HepG2 (cell line): ENCODE results near the gene PTPRU. TPM values are rescaled to one million over a fixed set of nuclear protein-coding genes. Genes with fewer than 3 reads are reported as not detected.

Experiments used
- ATAC-seq: fragments of 200-7000 bp; cut with Tn5 transposase; 3 replicates; pipeline ENCODE4 v1.9.1; 2020; ENCODE audit warnings: mild to moderate bottlenecking, moderate library complexity
- BruUV-seq: library from RNA; stranded (reverse); fragments of 400-500 nt; replicated peaks from 2 replicates; lab custom pipeline; 2021; lab: Mats Ljungman, UMichigan
- CTCF ChIA-PET: fragments of 300-600 bp; formaldehyde crosslinking; extraction: SDS; loops from one replicate; lab custom pipeline; 2021; ENCODE audit warnings: low total read pairs, inconsistent platforms, low intra/inter-chr PET ratio; lab: Yijun Ruan, JAX
- POLR2A ChIA-PET: fragments of 350-600 bp; sonication (Branson Sonifier 250); formaldehyde crosslinking; loops from one replicate; lab custom pipeline; 2020; ENCODE audit warnings: antibody characterized with exemption, inconsistent platforms; lab: Yijun Ruan, JAX
- DNase-seq: peaks from one replicate; pipeline ENCODE4 v3.0.0-alpha.2; 2015; ENCODE audit warnings: low spot score
- FAIRE-seq: peaks from 3 replicates; lab custom pipeline; 2011; peaks lifted over from hg19 to GRCh38; lab: Jason Lieb, UNC
- H2AFZ ChIP-seq: one replicate; pipeline ENCODE4 v1.6.1; 2011; ENCODE audit warnings: low read length, inconsistent platforms
- H3K27ac ChIP-seq: fragments of 300-600 bp; 3 replicates; pipeline ENCODE4 v1.8.0; 2011; ENCODE audit warnings: mixed run types, mild to moderate bottlenecking, mixed read lengths, low read length, inconsistent platforms; ENCODE audit not compliant: insufficient read depth; ENCODE audit errors: extremely low read length
- H3K27me3 ChIP-seq, 2 experiments: fragments of 200-600 bp in 1 of 2; 2 replicates in 1 of 2; 3 replicates in 1 of 2; pipeline versions ENCODE4 v1.6.0 to v1.8.0; 2011; ENCODE audit warnings: low read length in 2 of 2, mild to moderate bottlenecking in 2 of 2, moderate library complexity in 2 of 2, inconsistent platforms in 1 of 2; ENCODE audit not compliant: insufficient read depth in 2 of 2, control insufficient read depth in 1 of 2
- H3K36me3 ChIP-seq, 2 experiments: fragments of 200-600 bp in 1 of 2; replicated peaks in 1 of 2; 2 replicates in 1 of 2; 3 replicates in 1 of 2; pipeline versions ENCODE4 v1.5.1 to v1.8.0; 2011; ENCODE audit warnings: low read length in 2 of 2, inconsistent platforms in 1 of 2; ENCODE audit not compliant: insufficient read depth in 2 of 2, control insufficient read depth in 1 of 2
- H3K4me1 ChIP-seq: 2 replicates; pipeline ENCODE4 v1.5.1; 2012; ENCODE audit warnings: low read length, inconsistent platforms; ENCODE audit not compliant: insufficient read depth
- H3K4me2 ChIP-seq: 2 replicates; pipeline ENCODE4 v1.6.0; 2011; ENCODE audit warnings: low read depth, low read length, inconsistent platforms
- H3K4me3 ChIP-seq, 3 experiments: fragments of 200-600 bp in 1 of 3; sonication (generic), shearing (Covaris generic) in 1 of 3; replicated peaks in 1 of 3; 2 replicates each; pipeline ENCODE4 v1.5.1; 2011 to 2016; ENCODE audit warnings: low read length in 3 of 3, inconsistent platforms in 2 of 3, low read depth in 2 of 3, mild to moderate bottlenecking in 2 of 3, control low read depth in 1 of 3, mixed read lengths in 1 of 3; ENCODE audit not compliant: insufficient read depth in 1 of 3
- H3K79me2 ChIP-seq: one replicate; pipeline ENCODE4 v1.6.1; 2011; ENCODE audit warnings: low read length, inconsistent platforms; ENCODE audit not compliant: insufficient read depth
- H3K9ac ChIP-seq: 2 replicates; pipeline ENCODE4 v1.6.0; 2011; ENCODE audit warnings: mild to moderate bottlenecking, low read depth, low read length, inconsistent platforms; ENCODE audit not compliant: insufficient read depth
- H3K9me3 ChIP-seq: 2 replicates; pipeline ENCODE4 v1.5.1; 2012; ENCODE audit warnings: mild to moderate bottlenecking, low read length
- H4K20me1 ChIP-seq: 2 replicates; pipeline ENCODE4 v1.6.0; 2011; ENCODE audit warnings: inconsistent platforms, mild to moderate bottlenecking, low read length, moderate library complexity; ENCODE audit not compliant: insufficient read depth
- CHD2 ChIP-seq: IDR thresholded peaks from 2 replicates; pipeline ENCODE4 v1.6.1; 2011; ENCODE audit warnings: low read depth, low read length, improper control_type of control experiment
- ELF1 ChIP-seq: sonication (generic); formaldehyde crosslinking; IDR thresholded peaks from 2 replicates; pipeline ENCODE4 v1.4.0; 2020; ENCODE audit warnings: missing genetic modification reagents
- NR2F2 ChIP-seq: IDR thresholded peaks from 2 replicates; pipeline ENCODE4 v1.6.1; 2012; ENCODE audit warnings: low read depth, inconsistent platforms, borderline replicate concordance
- RARG ChIP-seq: sonication (generic); formaldehyde crosslinking; IDR thresholded peaks from 2 replicates; pipeline ENCODE4 v1.4.0; 2020; ENCODE audit warnings: low read depth, mild to moderate bottlenecking, missing genetic modification reagents
- RFXANK ChIP-seq: IDR thresholded peaks from 2 replicates; pipeline ENCODE4 v1.6.1; 2016
- SMAD9 ChIP-seq: sonication (generic); formaldehyde crosslinking; IDR thresholded peaks from 2 replicates; pipeline ENCODE4 v1.5.1; 2020; ENCODE audit warnings: mild to moderate bottlenecking, missing genetic modification reagents
- SNAPC4 ChIP-seq: sonication (generic); formaldehyde crosslinking; IDR thresholded peaks from 2 replicates; pipeline ENCODE4 v1.4.0; 2020; ENCODE audit warnings: mild to moderate bottlenecking, missing genetic modification reagents
- SOX5 ChIP-seq: IDR thresholded peaks from 2 replicates; pipeline ENCODE4 v1.6.1; 2016; ENCODE audit warnings: borderline replicate concordance
- SRF ChIP-seq: IDR thresholded peaks from 2 replicates; pipeline ENCODE4 v1.6.1; 2011; ENCODE audit warnings: mild to moderate bottlenecking, low read depth, low read length, moderate library complexity
- TCF7 ChIP-seq: sonication (generic); IDR thresholded peaks from 2 replicates; pipeline ENCODE4 v1.6.1; 2016; ENCODE audit warnings: antibody characterized with exemption, low read depth
- ZFP62 ChIP-seq: sonication (generic); formaldehyde crosslinking; IDR thresholded peaks from 2 replicates; pipeline ENCODE4 v1.4.0; 2020; ENCODE audit warnings: missing genetic modification reagents
- ZNF121 ChIP-seq: sonication (generic); formaldehyde crosslinking; IDR thresholded peaks from 2 replicates; pipeline ENCODE4 v1.5.0; 2020; ENCODE audit warnings: mild to moderate bottlenecking, missing genetic modification reagents
- WGBS: methylation state at CpG from one replicate; pipeline ENCODE4 v1.1.6; 2017; ENCODE audit warnings: low lambda C conversion rate; 5-methylcytosine and 5-hydroxymethylcytosine counted together
- in situ Hi-C: cut with HindIII; loops from 2 replicates; pipeline ENCODE4 v1.10.0; 2017; ENCODE audit warnings: low pct_unique_long_range_greater_than_20kb; ENCODE audit not compliant: extremely low pct_ligation_motif_present
- intact Hi-C: fragments of 100-400 bp; cut with micrococcal nuclease; formaldehyde crosslinking; loops from one replicate; pipeline ENCODE4 v1.10.0; 2022; ENCODE audit not compliant: unreplicated experiment
- polyA plus RNA-seq, 8 experiments: library from polyadenylated mRNA; depleted of rRNA in 3 of 8; stranded (reverse) in 7 of 8; unstranded in 1 of 8; fragments of >200 nt; fragmentation: Illumina TruSeq in 4 of 8; extraction: Trizol in 4 of 8; gene quantifications; 2 replicates each; pipeline versions ENCODE4 v1.2.1 to v1.2.3, GENCODE V29; 2011 to 2016; ENCODE audit warnings: low read depth in 4 of 8, missing spikeins in 1 of 8, mixed read lengths in 1 of 8; ENCODE audit not compliant: insufficient read depth in 1 of 8
- total RNA-seq, 5 experiments: library from RNA; depleted of rRNA; stranded (reverse); fragments of >200 nt; fragmentation: Illumina TruSeq; extraction: Trizol; gene quantifications; 2 replicates each; pipeline ENCODE4 v1.2.3, GENCODE V29; 2016; ENCODE audit warnings: low read depth in 1 of 5
- TF ChIP-seq, protein P1 (sequence below): sonication (generic); formaldehyde crosslinking; IDR thresholded peaks from 2 replicates; pipeline ENCODE4 v1.5.1; 2020; ENCODE audit warnings: mild to moderate bottlenecking, missing genetic modification reagents, borderline replicate concordance
- TF ChIP-seq, protein P2 (sequence below): sonication (generic); formaldehyde crosslinking; IDR thresholded peaks from 2 replicates; pipeline ENCODE4 v1.9.0; 2021; ENCODE audit warnings: missing genetic modification reagents, mild to moderate bottlenecking, borderline replicate concordance

The PTPRU gene
- total and polyA plus RNA-seq, 2 of the 13 experiments (the other 11 are each of a cell fraction or from before 2014, with no cell fraction given) = 21.6 to 22.3 TPM

DNA sequence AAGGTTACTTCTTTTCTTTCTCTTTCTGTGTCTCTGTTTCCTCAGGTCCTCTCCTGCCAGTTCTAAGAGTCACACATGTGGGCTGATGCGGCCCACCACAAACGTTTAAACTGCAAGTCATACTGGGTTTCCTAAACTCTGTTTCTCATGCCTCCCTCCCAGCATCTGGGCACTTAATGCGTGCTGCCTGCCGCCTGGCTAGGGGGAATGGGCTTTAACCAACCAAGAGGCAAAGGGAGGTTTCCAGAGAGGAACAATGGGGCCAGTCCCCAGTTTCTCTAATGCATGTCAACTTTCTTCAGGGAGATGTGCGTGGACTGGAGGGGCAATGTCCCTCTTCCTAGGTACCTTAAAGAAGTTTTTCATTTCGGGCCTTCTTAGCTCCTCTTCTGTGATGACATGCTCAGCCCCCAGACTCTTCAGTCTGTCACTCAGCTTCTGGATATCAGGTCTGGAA is 34.7 kb upstream of the PTPRU start (continued):
- TF ChIP-seq, protein P1, sequence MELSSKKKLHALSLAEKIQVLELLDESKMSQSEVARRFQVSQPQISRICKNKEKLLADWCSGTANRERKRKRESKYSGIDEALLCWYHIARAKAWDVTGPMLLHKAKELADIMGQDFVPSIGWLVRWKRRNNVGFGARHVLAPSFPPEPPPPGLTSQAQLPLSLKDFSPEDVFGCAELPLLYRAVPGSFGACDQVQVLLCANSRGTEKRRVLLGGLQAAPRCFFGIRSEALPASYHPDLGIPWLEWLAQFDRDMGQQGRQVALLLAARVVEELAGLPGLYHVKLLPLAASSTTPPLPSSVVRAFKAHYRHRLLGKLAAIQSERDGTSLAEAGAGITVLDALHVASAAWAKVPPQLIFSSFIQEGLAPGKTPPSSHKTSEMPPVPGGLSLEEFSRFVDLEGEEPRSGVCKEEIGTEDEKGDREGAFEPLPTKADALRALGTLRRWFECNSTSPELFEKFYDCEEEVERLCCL = no peak

DNA sequence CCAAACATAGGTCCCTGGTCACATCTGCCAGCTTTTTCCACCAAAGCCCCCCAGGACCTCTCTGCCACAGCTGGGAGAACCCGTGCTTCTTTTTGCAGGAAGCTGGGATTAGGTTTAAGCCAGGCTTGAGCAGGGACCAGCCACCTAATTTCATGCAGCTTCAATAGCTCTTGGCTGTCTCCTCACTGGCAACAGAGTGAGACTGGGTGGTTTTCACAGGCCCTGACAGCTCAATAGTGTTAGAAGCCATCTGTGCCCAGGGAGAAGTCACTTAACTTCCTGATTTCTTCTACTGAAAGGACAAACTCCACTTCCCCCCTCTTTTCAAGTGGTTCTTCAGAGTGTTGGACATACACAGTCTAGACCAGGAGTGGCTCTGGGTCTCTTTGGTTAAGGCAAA is 34.3 kb upstream of the PTPRU start:
- Histone ChIP-seq H3K27ac (no peak overlapping the region), H3K4me3 (no peak overlapping the region), H3K79me2 (no peaks in the 10 kb centered on the region), H3K4me2 (no peak overlapping the region), H3K9ac (no peak overlapping the region), H2AFZ (no peak overlapping the region), H4K20me1 (no peaks in the 10 kb centered on the region), H3K27me3 (no peaks in the 10 kb centered on the region), H3K36me3 (peaks cover 28 to 60% of the 10 kb centered on the region in 2 experiments), H3K9me3 (no peaks in the 10 kb centered on the region), H3K4me1 (peaks cover 6% of the 10 kb centered on the region)
- intact Hi-C loops = loop anchor here (5.0 kb wide), 1 partner anchor 170 kb away; no protein-coding TSS in a partner anchor
- FAIRE-seq (no peak), ATAC-seq (no peak), DNase-seq (no peak)
- ChIA-PET CTCF (interaction anchor here (1.8 kb wide), 1 partner anchor 320 kb away, joined by 12 read pairs; no protein-coding TSS in a partner anchor), POLR2A (interaction anchor here (1.1 to 1.5 kb wide), 3 partner anchors 16 to 320 kb away, joined by 5 to 13 read pairs (median 10); partner anchors contain the start of gene SRSF4)
- WGBS = 89% methylated on average over 1 of the region's 1 CpG
- BruUV-seq = no TSS peak
- in situ Hi-C loops = no loop called here
- TF ChIP-seq TCF7 = no peak
- no peak for TF ChIP-seq CHD2
- no peak for TF ChIP-seq SOX5 (CRISPR knock-in tag)
- TF ChIP-seq ZNF121 (CRISPR knock-in tag) = no peak
- TF ChIP-seq RFXANK = no peak
- no peak for TF ChIP-seq SRF
- TF ChIP-seq ELF1 (CRISPR knock-in tag) = no peak
- no peak for TF ChIP-seq ZFP62
- no peak for TF ChIP-seq SMAD9 (CRISPR knock-in tag)
- TF ChIP-seq NR2F2 = no peak
- TF ChIP-seq, protein P2, sequence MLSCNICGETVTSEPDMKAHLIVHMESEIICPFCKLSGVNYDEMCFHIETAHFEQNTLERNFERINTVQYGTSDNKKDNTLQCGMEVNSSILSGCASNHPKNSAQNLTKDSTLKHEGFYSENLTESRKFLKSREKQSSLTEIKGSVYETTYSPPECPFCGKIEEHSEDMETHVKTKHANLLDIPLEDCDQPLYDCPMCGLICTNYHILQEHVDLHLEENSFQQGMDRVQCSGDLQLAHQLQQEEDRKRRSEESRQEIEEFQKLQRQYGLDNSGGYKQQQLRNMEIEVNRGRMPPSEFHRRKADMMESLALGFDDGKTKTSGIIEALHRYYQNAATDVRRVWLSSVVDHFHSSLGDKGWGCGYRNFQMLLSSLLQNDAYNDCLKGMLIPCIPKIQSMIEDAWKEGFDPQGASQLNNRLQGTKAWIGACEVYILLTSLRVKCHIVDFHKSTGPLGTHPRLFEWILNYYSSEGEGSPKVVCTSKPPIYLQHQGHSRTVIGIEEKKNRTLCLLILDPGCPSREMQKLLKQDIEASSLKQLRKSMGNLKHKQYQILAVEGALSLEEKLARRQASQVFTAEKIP (CRISPR knock-in tag) = no peak
- no peak for TF ChIP-seq SNAPC4 (CRISPR knock-in tag)
- TF ChIP-seq RARG = no peak
